ENCODE data around the gene KHDC1.
"Not testable (repeated sequence)": the region's sequence is repeated elsewhere in the genome, so short reads cannot be mapped to it uniquely, and the experiment has no call there.

- not testable (repeated sequence) for TF ChIP-seq CTCF (conservative IDR thresholded peaks at IDR 0.05 in 1 of 2, IDR thresholded peaks at IDR 0.05 in 1 of 2; ENCODE audit: low read depth in 1 of 2, low read length in 2 of 2); EZH2 (IDR thresholded peaks at IDR 0.05; ENCODE audit: low read length, missing control alignments)
Observed at GRCh38 chr6:73268896-73269295, 5.9 kb upstream of the KHDC1 start.

Measured in fibroblast of lung (primary cell).